ENCODE measurements around the gene GRID2. TPM values are rescaled to one million over a fixed set of nuclear protein-coding genes. Genes with fewer than 3 reads are reported as not detected.

Gene GRID2
- total RNA-seq, 1 donor from 2014 or later: 11.6 TPM

- no peaks in the 10 kb centered on the region for H3K36me3 Mint-ChIP-seq (ENCODE audit: low read depth, unreplicated experiment)
- no peaks in the 10 kb centered on the region for H3K9me3 Mint-ChIP-seq (ENCODE audit: unreplicated experiment)
- TF ChIP-seq CTCF (IDR thresholded peaks at IDR 0.05; ENCODE audit: unreplicated experiment): no peak
- no peak for DNase-seq (ENCODE audit: low spot score)
- no peak overlapping the region for H3K4me3 Mint-ChIP-seq (ENCODE audit: unreplicated experiment)
- peaks cover 1% of the 10 kb centered on the region for H3K27me3 Mint-ChIP-seq (ENCODE audit: unreplicated experiment)
- H3K4me1 Mint-ChIP-seq (ENCODE audit: unreplicated experiment): no peaks in the 10 kb centered on the region
- no peak overlapping the region for H3K27ac Mint-ChIP-seq (ENCODE audit: unreplicated experiment)
Measured at GRCh38 chr4:93317561-93317960, 1013.8 kb downstream of the GRID2 start.

GRCh38 chr4:93319041-93319440, 1015.3 kb downstream of the GRID2 start:
- Mint-ChIP-seq H3K36me3 (ENCODE audit: low read depth, unreplicated experiment) (no peaks in the 10 kb centered on the region), H3K9me3 (ENCODE audit: unreplicated experiment) (no peaks in the 10 kb centered on the region), H3K4me1 (ENCODE audit: unreplicated experiment) (no peaks in the 10 kb centered on the region), H3K27ac (ENCODE audit: unreplicated experiment) (no peak overlapping the region), H3K4me3 (ENCODE audit: unreplicated experiment) (no peak overlapping the region), H3K27me3 (ENCODE audit: unreplicated experiment) (peaks cover 3% of the 10 kb centered on the region)
- no peak for DNase-seq (ENCODE audit: low spot score)
- TF ChIP-seq CTCF (IDR thresholded peaks at IDR 0.05; ENCODE audit: unreplicated experiment): no peak

GRCh38 chr4:93320356-93320755, 1016.6 kb downstream of the GRID2 start:
- Mint-ChIP-seq H3K36me3 (ENCODE audit: low read depth, unreplicated experiment) (no peaks in the 10 kb centered on the region), H3K4me1 (ENCODE audit: unreplicated experiment) (no peaks in the 10 kb centered on the region), H3K27me3 (ENCODE audit: unreplicated experiment) (peaks cover 3% of the 10 kb centered on the region), H3K9me3 (ENCODE audit: unreplicated experiment) (no peaks in the 10 kb centered on the region), H3K4me3 (ENCODE audit: unreplicated experiment) (no peak overlapping the region), H3K27ac (ENCODE audit: unreplicated experiment) (no peak overlapping the region)
- no peak for TF ChIP-seq CTCF (IDR thresholded peaks at IDR 0.05; ENCODE audit: unreplicated experiment)
- DNase-seq (ENCODE audit: low spot score): no peak

- H3K4me3 Mint-ChIP-seq (ENCODE audit: unreplicated experiment): no peak overlapping the region
Measured at GRCh38 chr4:93327346-93327745, 1023.6 kb downstream of the GRID2 start.

GRCh38 chr4:93334003-93334402, 1030.2 kb downstream of the GRID2 start:
- no peak overlapping the region for H3K27ac Mint-ChIP-seq (ENCODE audit: unreplicated experiment)
- TF ChIP-seq CTCF (IDR thresholded peaks at IDR 0.05; ENCODE audit: unreplicated experiment): no peak
- no peak for DNase-seq (ENCODE audit: low spot score)
- H3K27me3 Mint-ChIP-seq (ENCODE audit: unreplicated experiment): no peaks in the 10 kb centered on the region
- no peaks in the 10 kb centered on the region for H3K9me3 Mint-ChIP-seq (ENCODE audit: unreplicated experiment)
- H3K36me3 Mint-ChIP-seq (ENCODE audit: low read depth, unreplicated experiment): no peaks in the 10 kb centered on the region
- H3K4me1 Mint-ChIP-seq (ENCODE audit: unreplicated experiment): peaks cover 2% of the 10 kb centered on the region
- H3K4me3 Mint-ChIP-seq (ENCODE audit: unreplicated experiment): no peak overlapping the region

More at GRCh38 chr4:93327346-93327745, 1023.6 kb downstream of the GRID2 start:
- no peaks in the 10 kb centered on the region for H3K9me3 Mint-ChIP-seq (ENCODE audit: unreplicated experiment)
- no peak for TF ChIP-seq CTCF (IDR thresholded peaks at IDR 0.05; ENCODE audit: unreplicated experiment)
- peaks cover 1% of the 10 kb centered on the region for H3K27me3 Mint-ChIP-seq (ENCODE audit: unreplicated experiment)
- H3K4me1 Mint-ChIP-seq (ENCODE audit: unreplicated experiment): peaks cover 2% of the 10 kb centered on the region
- no peaks in the 10 kb centered on the region for H3K36me3 Mint-ChIP-seq (ENCODE audit: low read depth, unreplicated experiment)
- DNase-seq (ENCODE audit: low spot score): no peak
- no peak overlapping the region for H3K27ac Mint-ChIP-seq (ENCODE audit: unreplicated experiment)
